Mesodermal cell (in vitro differentiated cells): ENCODE measurements around the gene RGS6.

Source experiments
- H3K27ac ChIP-seq: 2 replicates; pipeline ENCODE4 v1.7.0; 2013; ENCODE audit warnings: mild to moderate bottlenecking, low read depth, low read length, moderate library complexity; ENCODE audit not compliant: severe bottlenecking
- H3K36me3 ChIP-seq: 2 replicates; pipeline ENCODE4 v1.7.1; 2013; ENCODE audit warnings: mild to moderate bottlenecking, low read length, moderate library complexity; ENCODE audit not compliant: control insufficient read depth, insufficient read depth
- H3K4me1 ChIP-seq: one replicate; pipeline ENCODE4 v1.7.1; 2013; ENCODE audit warnings: mild to moderate bottlenecking, low read length; ENCODE audit not compliant: insufficient read depth, control insufficient read depth, poor library complexity, severe bottlenecking
- H3K4me3 ChIP-seq: 2 replicates; pipeline ENCODE4 v1.7.0; 2013; ENCODE audit warnings: low read length, control low read depth, mild to moderate bottlenecking; ENCODE audit not compliant: insufficient read depth, poor library complexity, severe bottlenecking; ENCODE audit errors: extremely low read depth
- H3K9me3 ChIP-seq: 2 replicates; pipeline ENCODE4 v1.7.1; 2013; ENCODE audit warnings: mild to moderate bottlenecking, low read length, moderate library complexity; ENCODE audit not compliant: control insufficient read depth
- WGBS, 2 experiments: methylation state at CpG; one replicate each; pipeline ENCODE4 v1.1.5; 2013; ENCODE audit warnings: missing lambda C conversion rate in 2 of 2; ENCODE audit not compliant: insufficient coverage in 2 of 2; 5-methylcytosine and 5-hydroxymethylcytosine counted together

The RGS6 gene

GRCh38 chr14:72419226-72419775, 487.1 kb downstream of the RGS6 start:
- Histone ChIP-seq H3K27ac (no peak overlapping the region), H3K4me3 (no peak overlapping the region), H3K4me1 (no peaks in the 10 kb centered on the region), H3K9me3 (peaks cover 5% of the 10 kb centered on the region), H3K36me3 (no peaks in the 10 kb centered on the region)
- 92 to 93% methylated on average over 4 to 6 of the region's 6 CpGs for WGBS, 2 experiments

GRCh38 chr14:72420749-72421474, 488.7 kb downstream of the RGS6 start:
- Histone ChIP-seq H3K27ac (no peak overlapping the region), H3K9me3 (no peaks in the 10 kb centered on the region), H3K4me3 (no peak overlapping the region), H3K4me1 (no peaks in the 10 kb centered on the region), H3K36me3 (no peaks in the 10 kb centered on the region)
- 13 to 43% methylated on average over 7 to 10 of the region's 17 CpGs for WGBS, 2 experiments

- no peaks in the 10 kb centered on the region for H3K9me3 ChIP-seq
Observed at GRCh38 chr14:72423957-72424356, 491.7 kb downstream of the RGS6 start.

DNA sequence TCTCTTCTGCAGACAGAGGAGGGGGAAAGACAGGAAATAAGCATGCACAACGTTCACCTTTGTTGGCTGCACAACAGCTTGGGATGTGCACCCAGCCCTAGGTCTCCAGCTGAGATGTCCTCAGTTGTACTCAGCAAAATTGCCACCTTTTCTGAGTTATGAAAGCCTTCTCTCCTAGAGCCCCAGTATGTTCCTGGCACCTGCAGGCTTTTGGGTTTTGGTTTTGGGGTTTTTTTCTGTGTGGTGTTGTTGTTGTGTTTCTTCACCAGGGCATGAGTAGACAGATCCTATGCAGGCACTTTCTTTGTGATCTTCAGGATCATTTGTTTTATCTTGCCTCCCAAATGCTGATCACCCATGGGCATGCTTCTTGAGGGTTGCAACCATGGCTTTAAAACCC, 498.2 kb downstream of the RGS6 start:
- peaks cover 19% of the 10 kb centered on the region for H3K4me1 ChIP-seq
- H3K36me3 ChIP-seq = no peaks in the 10 kb centered on the region
- WGBS, 2 experiments = 44 to 71% methylated on average over 1 of the region's 1 CpG
- H3K4me3 ChIP-seq = no peak overlapping the region
- H3K27ac ChIP-seq = no peak overlapping the region
- no peaks in the 10 kb centered on the region for H3K9me3 ChIP-seq

More at GRCh38 chr14:72423957-72424356, 491.7 kb downstream of the RGS6 start:
- Histone ChIP-seq H3K27ac (no peak overlapping the region), H3K4me1 (no peaks in the 10 kb centered on the region), H3K4me3 (no peak overlapping the region), H3K36me3 (no peaks in the 10 kb centered on the region)
- WGBS, 2 experiments = 100% methylated on average over 1 of the region's 1 CpG; no CpG with 5 or more reads in 1 of the 2 experiments

DNA sequence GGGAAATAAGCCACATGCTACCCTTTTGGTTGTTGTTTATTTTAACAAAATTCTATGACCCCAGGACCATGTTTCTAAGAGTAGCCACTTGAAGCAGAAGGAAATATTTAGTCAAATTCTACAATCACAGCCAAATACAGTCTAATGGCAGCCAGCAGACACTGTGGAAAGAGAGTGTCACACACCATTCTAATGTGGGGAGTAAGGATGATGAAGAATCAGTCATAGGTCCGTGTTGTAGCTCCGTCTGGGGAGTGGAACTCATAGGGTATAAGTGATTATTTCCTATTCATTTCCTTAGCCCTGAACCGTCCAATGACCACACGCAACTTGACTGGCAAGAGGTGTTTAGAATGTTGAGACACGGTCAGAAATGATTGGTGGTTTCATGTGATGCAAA, 500.5 kb downstream of the RGS6 start:
- Histone ChIP-seq H3K4me1 (peaks cover 23% of the 10 kb centered on the region), H3K9me3 (no peaks in the 10 kb centered on the region), H3K27ac (no peak overlapping the region), H3K4me3 (no peak overlapping the region), H3K36me3 (no peaks in the 10 kb centered on the region)
- WGBS, 2 experiments = 0 to 53% methylated on average over 1 to 3 of the region's 5 CpGs

GRCh38 chr14:72433511-72433910, 501.3 kb downstream of the RGS6 start:
- Histone ChIP-seq H3K27ac (no peak overlapping the region), H3K4me3 (no peak overlapping the region), H3K4me1 (peaks cover 23% of the 10 kb centered on the region), H3K36me3 (no peaks in the 10 kb centered on the region), H3K9me3 (no peaks in the 10 kb centered on the region)
- WGBS, 2 experiments = 64 to 89% methylated on average over 3 to 5 of the region's 6 CpGs

GRCh38 chr14:72434856-72435255, 502.6 kb downstream of the RGS6 start:
- no peak overlapping the region for H3K4me3 ChIP-seq
- peaks cover 23% of the 10 kb centered on the region for H3K4me1 ChIP-seq
- peak overlapping the region; percentile 65 for H3K27ac ChIP-seq
- 50 to 59% methylated on average over 2 of the region's 2 CpGs for WGBS, 2 experiments
- no peaks in the 10 kb centered on the region for H3K36me3 ChIP-seq
- no peaks in the 10 kb centered on the region for H3K9me3 ChIP-seq

DNA sequence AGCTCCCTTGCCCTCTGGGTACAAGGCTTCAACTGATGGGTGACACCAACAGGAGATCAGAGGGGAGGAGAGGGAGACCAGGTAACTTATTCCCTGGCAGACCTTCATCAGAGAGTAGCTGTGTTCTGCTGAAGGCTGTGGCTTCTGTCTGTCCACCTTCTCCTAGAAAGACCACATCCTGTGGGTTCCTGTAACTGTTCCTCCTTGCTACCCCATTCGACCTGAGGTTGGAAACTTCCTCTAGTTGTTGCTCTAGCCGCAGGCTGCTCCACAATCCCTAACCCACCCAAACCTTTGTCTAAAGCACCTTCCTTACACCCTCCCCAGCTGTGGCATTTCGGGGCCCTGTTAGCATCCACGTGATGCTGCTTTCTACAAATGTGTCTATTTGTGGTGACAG, 507.5 kb downstream of the RGS6 start:
- no peaks in the 10 kb centered on the region for H3K9me3 ChIP-seq
- no peaks in the 10 kb centered on the region for H3K36me3 ChIP-seq
- no peak overlapping the region for H3K4me3 ChIP-seq
- 79 to 84% methylated on average over 2 to 4 of the region's 4 CpGs for WGBS, 2 experiments
- peaks cover 11% of the 10 kb centered on the region for H3K4me1 ChIP-seq
- no peak overlapping the region for H3K27ac ChIP-seq

- Histone ChIP-seq H3K36me3 (no peaks in the 10 kb centered on the region), H3K27ac (no peak overlapping the region), H3K9me3 (no peaks in the 10 kb centered on the region), H3K4me1 (no peaks in the 10 kb centered on the region), H3K4me3 (no peak overlapping the region)
- 75 to 100% methylated on average over 1 to 2 of the region's 2 CpGs for WGBS, 2 experiments
Observed at GRCh38 chr14:72443256-72443655, 511.0 kb downstream of the RGS6 start.

- Histone ChIP-seq H3K4me3 (no peak overlapping the region), H3K27ac (no peak overlapping the region), H3K36me3 (no peaks in the 10 kb centered on the region), H3K9me3 (no peaks in the 10 kb centered on the region), H3K4me1 (no peaks in the 10 kb centered on the region)
- WGBS, 2 experiments = 83% methylated on average over 1 of the region's 8 CpGs; no CpG with 5 or more reads in 1 of the 2 experiments
Observed at GRCh38 chr14:72443991-72444441, 511.8 kb downstream of the RGS6 start.

DNA sequence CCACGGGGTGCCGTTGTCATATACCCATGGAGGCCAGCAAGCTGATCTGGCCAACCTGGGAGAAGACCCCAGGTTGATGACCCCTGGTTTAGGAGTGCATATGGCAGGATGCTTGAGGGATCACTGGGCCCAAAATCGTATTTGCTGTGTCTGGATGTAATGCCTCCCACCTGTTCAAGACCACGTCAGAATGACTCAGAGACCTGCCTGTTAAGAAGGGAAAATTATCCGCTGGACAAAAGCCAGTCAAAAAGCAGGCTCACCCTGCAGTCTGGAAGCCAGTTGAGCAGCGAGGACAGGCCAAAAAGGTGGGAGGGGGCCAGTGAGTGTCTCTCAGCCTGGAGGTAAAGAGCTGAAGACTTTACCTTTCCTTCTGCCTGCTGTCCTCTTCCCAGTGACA, 512.5 kb downstream of the RGS6 start:
- no peak overlapping the region for H3K27ac ChIP-seq

More for the DNA sequence above, 512.5 kb downstream of the RGS6 start:
- no peaks in the 10 kb centered on the region for H3K9me3 ChIP-seq
- H3K36me3 ChIP-seq = no peaks in the 10 kb centered on the region
- no peaks in the 10 kb centered on the region for H3K4me1 ChIP-seq
- no peak overlapping the region for H3K4me3 ChIP-seq
- 87 to 90% methylated on average over 3 to 6 of the region's 6 CpGs for WGBS, 2 experiments
